Effector CD8-positive, alpha-beta T cell (primary cell): ENCODE data around the gene C19orf44.
"Not testable (repeated sequence)": the region's sequence is repeated elsewhere in the genome, so short reads cannot be mapped to it uniquely, and the experiment has no call there.

ENCODE experiments used
- DNase-seq: peaks from one replicate; lab custom pipeline; 2025; lab: John Stamatoyannopoulos, UW

Gene C19orf44

DNA sequence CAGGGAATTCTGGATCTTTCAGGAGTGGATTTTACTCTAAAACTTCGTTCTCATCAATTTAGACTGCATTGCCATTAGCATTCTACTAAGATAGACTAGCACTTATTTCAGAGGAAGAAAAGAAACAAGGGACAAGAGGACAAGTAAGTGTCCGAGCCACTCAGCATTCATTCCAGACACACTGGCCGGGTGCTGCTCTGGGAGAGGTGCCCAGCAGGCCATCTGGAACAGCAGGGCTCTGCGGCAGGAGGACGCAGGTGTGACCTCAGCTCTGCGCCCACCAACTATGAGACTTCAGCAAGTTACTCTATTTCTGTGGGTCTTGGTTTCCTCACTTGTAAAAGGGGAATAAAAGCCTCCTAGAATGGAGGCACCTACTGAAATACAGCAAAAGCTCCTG is 28.6 kb upstream of the C19orf44 start:
- DNase-seq = no peak

DNA sequence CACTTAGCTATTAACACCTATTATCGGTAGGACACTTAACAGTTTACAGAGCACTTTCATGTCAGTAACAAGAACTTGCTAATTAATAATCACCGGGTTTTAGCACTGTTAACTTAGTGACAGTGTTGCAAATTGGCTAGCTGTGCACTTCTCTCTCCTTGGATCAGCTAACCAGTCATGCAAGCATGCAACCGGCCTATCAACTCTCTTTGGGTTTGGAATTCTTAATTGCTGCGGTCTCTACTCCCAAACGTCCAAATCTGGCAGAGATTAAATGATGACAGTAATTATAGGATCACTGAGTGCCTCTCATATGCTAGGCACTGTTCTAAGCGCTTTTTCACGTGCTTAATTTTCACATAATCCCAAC is 25.7 kb upstream of the C19orf44 start:
- DNase-seq = no peak

DNA sequence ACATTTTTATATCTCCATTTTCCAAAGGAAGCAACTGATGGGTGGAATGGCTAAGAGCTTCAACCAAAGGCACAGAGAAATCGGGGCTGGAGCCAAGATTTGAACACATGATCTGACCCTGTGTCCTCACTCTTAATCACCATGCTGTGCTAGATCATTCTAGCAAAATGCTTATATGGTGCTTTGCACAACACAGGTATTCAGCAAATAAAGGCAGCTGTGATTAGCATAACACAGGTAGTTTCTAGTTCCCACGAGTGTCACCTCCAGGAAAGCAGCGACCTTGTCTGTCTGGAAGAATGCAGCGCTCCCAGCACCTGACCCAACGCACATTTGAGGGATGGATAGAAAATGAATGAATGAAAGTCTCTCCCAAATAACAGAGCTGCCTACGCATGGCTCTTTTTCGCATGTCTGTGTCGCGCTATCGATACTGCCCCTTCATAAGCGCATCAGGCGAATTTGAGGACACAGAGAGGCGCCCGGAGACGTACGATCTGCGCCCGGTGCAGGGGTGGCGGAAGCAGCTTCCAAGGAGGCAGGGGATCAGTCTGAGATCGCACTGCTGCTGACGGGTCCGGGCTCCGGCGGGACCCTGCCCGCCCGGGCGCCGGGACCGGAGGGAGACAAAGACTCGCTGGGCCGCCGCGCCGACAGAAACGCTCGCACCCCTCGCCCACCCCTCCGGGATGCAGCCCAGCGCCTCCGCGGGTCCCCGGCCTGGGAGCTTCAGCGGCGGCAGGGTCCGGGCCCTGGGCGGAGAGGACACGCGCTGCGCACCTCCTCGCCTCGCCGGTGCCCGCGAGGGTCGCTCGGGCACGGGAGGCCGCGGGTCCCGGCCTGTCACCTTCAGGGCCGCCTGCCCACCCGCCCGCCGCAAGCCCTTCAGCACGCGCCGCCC is 25.0 kb upstream of the C19orf44 start:
- no peak for DNase-seq

DNA sequence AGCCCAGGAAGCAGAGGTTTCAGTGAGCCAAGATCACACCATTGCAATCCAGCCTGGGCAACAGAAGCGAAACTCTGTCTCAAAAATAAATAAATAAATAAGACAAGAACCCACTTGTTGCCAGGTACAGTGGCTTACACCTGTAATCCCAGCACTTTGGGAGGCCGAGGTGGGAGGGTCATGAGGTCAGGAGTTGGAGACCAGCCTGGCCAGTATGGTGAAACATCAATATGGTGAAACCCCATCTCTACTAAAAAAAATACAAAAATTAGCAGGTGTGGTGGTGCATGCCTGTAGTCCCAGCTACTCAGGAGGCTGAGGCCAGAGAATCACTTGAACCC is 23.7 kb upstream of the C19orf44 start:
- DNase-seq = not testable (repeated sequence)

DNA sequence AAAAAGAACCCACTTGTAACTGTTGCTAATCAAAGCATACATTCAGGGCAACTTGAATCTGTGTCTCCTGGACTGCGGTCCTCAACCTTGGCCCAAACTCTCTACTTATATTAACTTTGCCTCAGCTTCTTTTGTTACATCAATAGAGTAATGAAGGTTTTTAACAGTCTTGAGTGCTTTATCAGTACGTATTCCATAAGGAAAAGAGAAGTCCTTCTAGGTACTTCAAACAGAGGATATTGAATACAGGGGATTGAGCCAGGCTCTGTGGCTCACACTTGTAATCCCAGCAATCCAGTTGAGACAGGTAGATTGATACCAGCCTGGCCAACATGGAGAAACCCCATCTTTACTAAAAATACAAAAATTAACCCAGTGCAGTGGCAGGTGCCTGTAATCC is 23.2 kb upstream of the C19orf44 start:
- DNase-seq = no peak

DNA sequence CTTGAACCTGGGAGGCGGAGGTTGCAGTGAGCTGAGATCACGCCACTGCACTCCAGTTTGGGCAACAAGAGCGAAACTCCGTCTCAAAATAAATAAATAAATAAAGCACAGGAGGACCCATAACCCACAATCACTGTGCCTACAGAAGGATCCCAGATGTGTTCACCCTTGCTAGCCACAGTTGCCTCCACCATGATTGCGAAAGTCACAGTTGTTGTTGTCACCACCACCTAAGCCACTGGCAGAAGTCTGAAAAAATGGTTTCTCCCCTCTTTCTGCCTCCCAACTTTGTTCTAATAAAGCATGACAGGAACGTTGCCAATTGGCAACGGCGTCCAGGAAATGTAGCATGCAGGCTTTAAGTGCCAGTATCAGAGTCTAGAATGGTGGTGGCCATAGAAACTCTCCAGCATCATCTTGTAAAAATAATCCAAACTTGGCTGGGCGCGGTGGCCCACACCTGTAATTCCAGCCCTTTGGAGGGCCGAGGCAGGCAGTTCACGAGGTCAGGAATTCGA is 22.3 kb upstream of the C19orf44 start:
- no peak for DNase-seq

DNA sequence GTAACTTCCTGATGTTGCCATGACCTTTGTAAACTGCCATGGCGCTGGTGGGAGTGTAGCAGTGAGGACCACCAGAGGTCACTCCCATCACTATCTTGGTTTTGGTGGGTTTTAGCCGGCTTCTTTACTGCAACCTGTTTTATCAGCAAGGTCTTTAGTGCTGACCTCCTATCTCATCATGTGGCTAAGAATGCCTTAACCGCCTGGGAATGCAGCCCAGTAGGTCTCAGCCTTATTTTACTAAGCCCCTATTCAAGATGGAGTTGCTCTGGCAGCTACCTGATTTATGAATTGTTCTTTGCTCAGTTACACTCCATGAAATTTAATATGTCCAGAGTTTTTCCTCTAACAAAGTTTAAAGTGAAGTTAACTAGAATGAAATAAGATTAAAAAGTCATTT is 19.8 kb upstream of the C19orf44 start:
- no peak for DNase-seq

DNA sequence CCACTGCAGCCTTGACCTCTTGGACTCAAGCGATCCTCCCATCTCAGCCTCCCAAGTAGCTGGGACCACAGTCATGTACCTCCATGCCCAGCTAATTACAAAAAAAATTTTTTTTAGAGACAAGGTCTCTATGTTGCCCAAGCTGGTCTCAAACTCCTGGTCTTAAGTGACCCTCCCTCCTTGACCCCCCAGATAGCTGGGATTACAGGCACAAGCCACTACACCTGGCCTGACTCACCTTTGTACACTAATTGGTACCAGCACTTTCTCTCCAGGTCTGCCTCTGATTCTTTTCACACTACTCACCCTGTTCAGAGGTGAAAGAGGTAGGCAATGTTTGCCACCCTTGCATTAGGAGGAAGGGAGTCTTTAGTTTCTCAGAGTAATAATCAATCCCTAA is 18.9 kb upstream of the C19orf44 start:
- no peak for DNase-seq

DNA sequence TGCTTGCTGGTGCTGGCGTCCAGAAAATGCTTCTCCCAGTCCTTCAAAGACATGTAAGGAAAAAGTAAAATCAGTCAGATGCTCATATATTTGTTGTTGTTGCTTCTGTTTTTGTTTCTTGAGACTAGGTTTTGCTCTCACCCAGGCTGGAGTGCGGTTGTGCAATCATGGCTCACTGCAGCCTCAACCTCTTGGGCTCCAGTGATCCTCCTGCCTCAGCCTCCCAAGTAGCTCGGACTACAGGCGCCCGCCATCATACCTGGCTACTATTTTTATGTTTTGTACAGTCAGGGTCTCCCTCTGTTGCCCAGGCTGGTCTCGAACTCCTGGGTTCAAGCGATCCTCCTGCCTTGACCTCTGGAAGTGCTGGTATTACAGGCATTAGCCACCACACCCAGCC is 13.4 kb upstream of the C19orf44 start:
- no peak for DNase-seq

DNA sequence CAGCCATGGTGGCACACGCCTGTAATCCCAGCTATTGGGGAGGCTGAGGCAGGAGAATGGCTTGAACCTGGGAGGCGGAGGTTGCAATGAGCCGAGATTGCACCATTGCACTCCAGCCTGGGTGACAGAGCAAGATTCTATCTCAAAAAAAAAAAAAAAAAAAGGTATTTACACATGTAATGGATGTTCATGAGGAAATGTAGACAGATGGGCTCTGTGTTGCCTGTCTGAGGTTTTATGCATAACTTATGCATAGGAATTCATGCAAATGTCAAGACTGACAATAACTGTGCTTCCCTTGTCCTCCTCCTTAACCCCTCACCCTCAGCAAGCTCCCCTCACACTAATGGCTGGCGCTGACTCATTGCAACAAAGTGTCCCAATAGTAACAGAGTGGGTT is 9.7 kb upstream of the C19orf44 start:
- not testable (repeated sequence) for DNase-seq

DNA sequence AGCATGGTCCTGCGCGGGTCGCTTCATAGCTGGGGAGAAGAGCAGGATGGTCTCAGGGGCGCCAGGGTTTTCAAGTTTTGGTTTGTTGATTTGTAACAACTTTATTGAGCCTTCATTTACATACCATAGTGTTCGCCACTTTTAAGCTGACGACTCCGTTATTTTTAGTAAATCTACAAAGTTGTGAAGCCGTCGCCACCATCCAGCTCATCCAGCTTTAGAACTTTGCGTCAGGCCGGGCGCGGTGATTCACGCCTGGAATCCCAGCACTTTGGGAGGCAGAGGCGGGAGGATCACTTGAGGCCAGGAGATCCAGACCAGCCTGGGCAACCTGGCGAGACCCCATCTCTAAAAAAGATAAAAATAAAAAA is 404 bp downstream of the C19orf44 start:
- DNase-seq = no peak

DNA sequence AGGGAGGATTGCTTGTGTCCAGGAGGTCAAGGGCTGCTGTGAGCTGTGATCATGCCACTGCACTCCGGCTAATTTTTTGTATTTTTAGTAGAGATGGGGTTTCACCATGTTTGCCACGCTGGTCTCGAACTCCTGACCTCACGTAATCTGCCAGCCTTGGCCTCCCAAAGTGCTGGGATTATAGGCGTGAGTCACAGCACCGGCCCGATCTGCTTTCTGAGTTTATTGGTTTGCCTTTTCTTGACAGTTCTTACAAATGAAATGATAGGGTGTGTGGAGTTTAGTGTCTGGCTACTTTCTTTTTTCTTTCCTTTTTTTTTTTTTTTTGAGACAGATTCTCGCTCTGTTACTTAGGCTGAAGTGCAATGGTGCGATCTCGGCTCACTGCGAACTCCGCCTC is 848 bp downstream of the C19orf44 start:
- no peak for DNase-seq

DNA sequence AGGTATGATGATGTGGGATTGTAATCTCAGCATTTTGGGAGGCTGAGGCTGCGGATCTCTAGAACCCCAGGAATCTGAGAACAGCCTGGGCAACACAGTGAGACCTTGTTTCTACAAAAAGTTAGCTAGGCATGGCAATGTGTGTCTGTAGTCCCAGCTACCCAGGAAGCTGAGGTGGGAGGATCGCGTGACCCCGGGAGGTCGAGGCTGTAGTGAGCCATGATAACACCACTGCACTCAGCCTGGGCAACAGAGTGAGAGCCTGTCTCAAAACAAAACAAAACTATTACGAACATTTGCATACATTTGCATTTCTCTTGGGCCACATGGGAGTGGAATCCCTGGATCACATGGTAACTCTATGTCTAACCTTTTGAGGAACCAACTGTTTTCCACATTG is 1.6 kb downstream of the C19orf44 start:
- no peak for DNase-seq

DNA sequence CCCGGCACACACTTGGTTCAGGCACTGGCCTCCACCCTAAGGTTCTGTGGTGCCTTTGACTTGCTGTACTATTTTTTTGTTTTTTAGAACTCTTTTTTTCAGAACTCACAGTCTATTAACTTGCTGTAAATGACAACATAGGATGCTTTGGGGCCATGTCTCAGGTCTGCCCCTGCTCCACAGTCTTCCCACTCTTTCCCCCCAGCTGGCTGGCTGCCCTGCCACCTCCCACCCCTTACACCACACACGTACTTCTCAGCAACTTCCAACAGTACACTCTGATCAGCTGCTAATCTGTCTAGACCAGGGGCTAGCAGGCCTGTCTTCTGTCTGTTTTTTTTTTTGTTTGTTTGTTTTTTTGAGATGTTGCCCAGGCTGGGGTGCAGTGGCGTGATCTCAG is 8.1 kb downstream of the C19orf44 start:
- no peak for DNase-seq

DNA sequence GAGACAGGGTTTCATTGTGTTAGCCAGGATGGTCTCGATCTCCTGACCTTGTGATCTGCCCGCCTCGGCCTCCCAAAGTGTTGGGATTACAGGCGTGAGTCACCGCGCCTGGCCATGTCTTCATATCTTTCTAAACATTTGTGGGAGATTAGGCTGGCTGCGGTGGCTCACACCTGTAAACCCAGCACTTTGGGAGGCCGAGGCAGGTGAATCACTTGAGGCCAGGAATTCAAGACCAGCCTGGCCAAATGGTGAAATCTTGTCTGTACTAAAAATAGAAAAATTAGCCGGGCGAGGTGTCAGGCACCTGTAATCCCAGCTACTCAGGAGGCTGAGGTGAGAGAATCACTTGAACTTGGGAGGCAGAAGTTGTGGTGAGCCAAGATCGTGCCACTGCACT is 10.0 kb downstream of the C19orf44 start:
- DNase-seq = not testable (repeated sequence)

DNA sequence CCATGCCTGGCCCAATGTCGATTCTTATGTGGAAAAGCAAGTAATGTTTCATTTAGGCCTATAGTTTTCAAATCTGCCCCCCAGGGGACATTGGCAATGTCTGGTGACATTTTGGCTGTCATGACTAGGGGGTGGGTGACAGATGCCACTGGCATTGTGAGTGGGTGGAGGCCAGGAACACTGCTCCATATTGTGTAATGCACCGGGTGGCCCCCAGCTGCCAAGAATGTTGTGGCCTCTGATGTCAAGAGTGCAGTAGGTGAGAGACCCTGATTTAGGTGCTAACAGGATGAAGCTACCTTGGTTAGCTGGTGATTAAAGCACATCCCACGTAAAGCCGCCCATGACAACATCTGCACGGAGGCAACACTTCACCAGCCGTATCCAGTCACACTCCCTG is 10.8 kb downstream of the C19orf44 start:
- no peak for DNase-seq

DNA sequence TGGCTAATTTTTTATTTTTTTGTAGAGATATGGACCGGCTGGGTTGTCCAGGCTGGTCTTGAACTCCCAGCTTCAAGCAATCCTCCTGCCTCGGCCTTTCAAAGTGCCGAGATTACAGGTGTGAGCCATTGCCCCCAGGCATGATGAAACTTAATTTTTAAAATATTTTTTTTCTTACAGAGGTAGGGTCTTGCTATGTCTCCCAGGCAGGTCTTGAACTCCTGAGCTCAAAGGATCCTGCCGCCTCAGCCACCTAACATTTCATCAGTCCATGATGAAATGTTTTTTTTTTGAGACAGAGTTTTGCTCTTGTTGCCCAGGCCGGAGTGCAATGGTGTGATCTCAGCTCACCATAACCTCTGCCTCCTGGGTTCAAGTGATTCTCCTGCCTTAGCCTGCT is 12.4 kb downstream of the C19orf44 start:
- DNase-seq = no peak

DNA sequence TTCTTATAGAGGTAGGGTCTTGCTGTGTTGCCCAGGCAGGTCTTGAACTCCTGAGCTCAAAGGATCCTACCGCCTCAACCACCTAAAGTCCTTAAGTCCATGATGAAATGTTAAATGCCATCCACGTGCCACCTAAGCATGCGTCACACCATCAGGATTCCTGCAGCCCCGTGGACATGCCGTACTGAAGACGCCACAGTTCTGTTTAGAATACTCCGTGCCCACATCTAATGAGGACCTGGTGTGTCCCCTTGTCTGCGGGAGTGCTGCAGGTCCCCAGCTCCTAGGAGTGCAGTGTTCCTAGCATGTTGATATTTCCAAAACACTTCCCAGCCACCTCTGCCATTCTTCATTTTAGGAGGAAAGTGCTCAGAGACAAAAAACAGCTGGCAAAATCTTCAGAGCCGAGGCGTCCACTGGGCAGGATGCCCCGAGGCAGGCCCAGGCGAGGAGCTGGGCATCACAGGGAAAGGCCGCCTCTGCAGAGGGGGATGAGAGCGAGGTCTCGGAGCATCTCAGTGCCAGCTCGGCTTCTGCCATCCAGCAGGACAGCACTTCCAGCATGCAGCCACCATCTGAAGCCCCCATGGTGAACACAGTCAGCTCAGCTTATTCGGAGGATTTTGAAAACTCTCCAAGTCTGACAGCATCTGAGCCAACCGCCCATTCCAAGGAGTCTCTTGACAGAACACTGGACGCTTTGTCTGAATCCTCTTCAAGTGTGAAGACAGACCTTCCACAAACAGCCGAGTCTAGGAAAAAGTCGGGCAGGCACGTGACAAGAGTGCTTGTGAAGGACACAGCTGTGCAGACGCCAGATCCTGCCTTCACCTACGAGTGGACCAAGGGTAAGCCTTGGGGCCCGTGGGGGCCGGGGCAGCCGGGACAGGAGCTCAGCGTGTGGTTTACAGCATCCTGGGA is 13.2 kb downstream of the C19orf44 start:
- no peak for DNase-seq

DNA sequence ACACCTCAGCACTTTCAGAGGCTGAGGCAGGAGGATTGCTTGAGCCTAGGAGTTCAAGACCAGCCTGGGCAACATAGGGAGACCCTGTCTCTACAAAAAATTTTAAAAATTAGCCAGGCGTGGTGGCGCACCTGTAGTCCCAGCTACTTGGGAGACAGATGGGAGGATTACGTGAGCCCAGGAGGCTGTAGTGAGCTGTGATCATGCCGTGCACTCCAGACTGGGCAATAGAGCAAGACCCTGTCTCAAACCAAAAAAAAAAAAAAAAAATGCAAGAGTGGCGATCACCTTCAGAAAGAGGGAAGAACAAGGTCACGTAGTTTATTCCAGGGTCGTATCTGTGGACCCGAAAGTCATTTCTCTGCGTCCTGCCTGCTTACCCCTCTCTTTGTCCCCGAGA is 16.4 kb downstream of the C19orf44 start:
- DNase-seq = not testable (repeated sequence)

DNA sequence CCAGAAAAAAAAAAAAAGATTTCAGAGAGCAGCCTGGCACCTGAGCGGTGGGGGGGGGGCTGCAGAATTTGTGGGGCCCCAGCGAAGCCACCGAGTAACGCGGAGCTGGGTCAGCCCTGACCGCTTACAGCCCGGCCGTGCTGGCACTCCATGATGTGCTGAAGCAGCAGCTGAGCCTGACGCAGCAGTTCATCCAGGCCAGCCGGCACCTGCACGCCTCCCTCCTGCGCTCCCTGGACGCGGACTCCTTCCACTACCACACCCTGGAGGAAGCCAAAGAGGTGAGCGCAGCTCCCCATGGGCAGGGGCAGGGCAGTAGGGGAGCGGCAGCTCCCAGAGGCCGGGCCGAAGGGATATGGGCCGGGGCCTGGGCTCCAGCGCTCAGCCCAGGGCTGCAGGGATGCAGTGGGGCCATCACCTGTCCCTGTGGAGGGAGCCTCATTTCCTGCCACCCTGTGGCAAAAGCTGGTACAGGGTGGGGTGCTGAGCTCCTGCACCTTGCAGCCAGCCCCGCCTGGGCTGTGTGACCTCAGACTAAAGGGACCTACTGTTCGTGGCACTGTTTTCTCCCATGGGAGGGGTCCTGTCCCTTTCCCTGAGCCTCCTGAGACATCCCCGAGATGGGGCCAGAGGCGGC is 18.3 kb downstream of the C19orf44 start:
- DNase-seq = no peak

DNA sequence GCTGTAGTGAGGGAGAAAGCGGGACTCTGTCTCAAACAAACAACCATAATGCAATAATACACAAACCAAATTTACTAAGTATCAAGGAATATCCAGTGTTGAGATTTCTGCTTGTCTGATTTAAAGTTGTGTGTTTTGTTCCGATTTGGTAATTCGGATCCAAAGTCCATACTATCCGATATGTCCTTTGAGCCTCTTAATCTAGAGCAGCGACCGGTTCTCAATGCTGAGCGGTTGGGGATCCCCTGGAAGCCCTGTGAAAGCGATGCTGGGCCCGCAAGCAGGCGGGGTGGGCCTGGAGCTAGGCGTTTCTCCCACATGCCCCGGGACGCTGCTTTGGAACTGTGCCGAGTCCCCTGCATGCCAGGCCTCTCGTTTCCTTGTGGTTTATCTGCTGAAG is 20.2 kb downstream of the C19orf44 start:
- DNase-seq = no peak

DNA sequence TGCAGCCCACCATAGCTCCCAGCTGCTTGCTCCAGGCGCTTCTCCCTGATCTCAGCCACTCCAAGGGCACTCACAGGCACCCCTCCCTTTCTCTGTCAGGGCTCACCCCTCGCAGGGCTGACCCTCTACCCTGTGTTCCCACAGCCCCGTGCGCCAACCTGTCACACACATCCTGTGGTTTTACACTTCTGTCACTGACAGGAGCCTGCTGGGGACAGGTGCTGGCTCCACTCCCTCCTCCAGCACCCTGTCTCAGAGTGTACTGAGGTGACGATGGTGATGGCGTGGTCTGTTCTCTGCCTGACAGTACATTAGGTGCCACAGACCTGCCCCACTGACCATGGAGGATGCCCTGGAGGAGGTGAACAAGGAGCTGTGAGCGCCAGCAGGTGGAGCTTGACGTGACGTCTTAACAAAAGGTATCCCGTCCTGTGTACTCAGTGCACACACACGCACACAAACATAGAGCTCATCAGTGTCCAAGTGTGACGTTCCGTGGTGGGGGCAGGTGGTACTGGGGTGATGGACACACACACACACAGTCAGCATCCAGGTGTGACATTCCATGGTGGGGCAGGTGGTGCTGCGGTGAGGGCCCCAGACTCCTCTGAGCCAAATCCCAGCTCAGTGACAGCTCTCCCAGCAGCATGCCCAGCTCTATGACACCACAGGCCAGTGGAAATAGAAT is 20.9 kb downstream of the C19orf44 start:
- no peak for DNase-seq
